Tracheal epithelial cell (primary cell): ENCODE data around the gene SLC45A3. TPM values are rescaled to one million over a fixed set of nuclear protein-coding genes. Genes with fewer than 3 reads are reported as not detected.

Experiments
- total RNA-seq: library from RNA; depleted of rRNA; stranded (reverse); fragments of >200 nt; gene quantifications from 2 replicates; pipeline ENCODE4 v1.2.1, GENCODE V29; 2014

Gene SLC45A3, protein sequence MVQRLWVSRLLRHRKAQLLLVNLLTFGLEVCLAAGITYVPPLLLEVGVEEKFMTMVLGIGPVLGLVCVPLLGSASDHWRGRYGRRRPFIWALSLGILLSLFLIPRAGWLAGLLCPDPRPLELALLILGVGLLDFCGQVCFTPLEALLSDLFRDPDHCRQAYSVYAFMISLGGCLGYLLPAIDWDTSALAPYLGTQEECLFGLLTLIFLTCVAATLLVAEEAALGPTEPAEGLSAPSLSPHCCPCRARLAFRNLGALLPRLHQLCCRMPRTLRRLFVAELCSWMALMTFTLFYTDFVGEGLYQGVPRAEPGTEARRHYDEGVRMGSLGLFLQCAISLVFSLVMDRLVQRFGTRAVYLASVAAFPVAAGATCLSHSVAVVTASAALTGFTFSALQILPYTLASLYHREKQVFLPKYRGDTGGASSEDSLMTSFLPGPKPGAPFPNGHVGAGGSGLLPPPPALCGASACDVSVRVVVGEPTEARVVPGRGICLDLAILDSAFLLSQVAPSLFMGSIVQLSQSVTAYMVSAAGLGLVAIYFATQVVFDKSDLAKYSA
- total RNA-seq: 1.7 and 3.4 TPM in 2 replicates

DNA sequence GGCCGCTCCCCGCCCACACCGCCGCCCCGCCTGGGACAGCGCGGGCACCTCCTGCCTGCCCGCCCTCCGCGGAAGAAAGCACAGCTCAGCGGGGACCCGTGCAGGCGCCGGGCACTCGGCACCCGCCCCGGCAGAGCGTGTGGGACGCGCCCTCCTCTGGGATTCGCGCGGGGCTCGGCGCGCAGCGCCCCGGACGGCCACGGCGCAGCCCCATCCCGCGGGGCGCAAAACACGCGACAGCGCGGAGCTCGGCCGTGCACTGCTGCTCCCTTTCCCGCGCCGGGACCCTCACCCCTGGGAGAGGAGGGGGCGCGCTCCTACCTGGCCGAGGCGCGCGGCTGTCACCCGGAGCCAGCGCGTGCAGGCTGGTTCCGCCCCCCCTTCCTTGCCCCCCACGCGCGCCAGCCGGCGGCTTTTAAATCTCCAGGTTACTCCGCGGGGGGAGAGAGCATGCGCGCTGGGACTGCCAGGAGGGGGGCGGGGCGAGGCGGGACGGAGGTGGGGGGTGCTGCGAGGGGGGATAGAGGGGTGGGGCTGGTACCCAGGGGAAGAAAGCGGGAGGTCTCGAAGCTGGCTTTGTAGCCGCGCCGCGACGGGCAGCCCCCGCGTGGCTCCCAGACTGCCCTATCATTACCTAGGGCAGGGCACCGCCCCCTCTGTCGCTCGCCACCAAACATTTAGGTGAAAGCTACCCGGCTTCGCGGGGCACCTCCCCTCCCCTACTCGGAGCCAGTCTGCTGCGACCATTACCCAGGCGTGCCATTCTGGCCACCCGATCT, at the start of gene SLC45A3:
TSS of gene SLC45A3 (minus strand) at position 437 of the 779 bp plus-strand sequence. CDS start 15,853 bp downstream, outside the sequence.

DNA sequence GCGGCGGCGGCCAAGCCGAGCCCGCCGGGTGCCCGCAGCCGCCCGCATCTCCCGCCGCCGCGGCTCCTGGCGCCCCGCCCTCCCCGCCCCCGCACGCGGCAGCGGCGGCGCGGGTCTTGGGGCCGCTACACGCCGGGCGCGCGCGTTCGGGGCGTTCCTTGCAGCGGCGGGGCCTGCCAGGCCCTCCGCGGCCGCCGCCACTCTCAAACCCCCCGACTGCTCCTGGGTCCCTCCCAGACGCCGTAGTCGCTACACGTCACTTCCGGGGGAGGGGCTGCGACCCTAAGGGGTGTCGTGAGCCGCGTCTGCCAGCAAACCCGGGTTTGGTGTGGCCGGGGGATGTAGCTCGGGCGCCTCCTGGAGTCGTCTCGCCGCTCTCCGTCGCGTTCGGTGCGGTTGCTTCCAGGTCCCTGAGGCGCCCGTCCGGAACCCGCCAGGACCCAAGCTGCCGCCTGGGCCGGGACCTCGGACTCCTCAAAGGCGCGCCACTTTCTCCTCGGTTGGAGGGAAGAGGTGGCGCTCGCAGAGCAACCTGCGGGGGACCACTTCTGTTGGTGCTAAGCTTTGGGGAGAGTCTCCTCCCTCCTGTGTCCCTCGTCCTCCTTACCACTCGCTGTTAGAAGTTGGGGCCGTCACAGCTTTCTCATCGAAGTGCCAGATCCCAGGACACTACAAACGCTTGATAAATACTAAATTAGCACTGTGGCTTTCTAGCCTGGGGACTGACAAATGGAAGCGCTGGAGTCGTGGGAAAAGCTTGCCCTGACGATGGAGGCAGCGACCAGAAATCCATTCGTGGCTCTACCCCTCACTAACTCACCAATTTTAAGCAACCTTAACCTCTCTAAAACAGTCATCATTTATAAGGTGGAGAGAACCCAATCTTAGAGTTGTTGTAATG, 48.3 kb downstream of the SLC45A3 start, which contains the start of gene ELK4:
TSS of gene ELK4 (minus strand) at position 244 of the 901 bp plus-strand sequence. CDS start 8,129 bp downstream, outside the sequence.

Other genes with a start within 250 kb of the SLC45A3 start
- gene BLACAT1, start 224.5 kb downstream of the SLC45A3 start, total RNA-seq: 0.24 and 0.85 TPM in 2 replicates
- 6.0 and 19.5 TPM in 2 replicates for gene CDK18, start 175.8 kb downstream of the SLC45A3 start, total RNA-seq
- 7.5 and 14.7 TPM in 2 replicates for gene ELK4, start 48.5 kb downstream of the SLC45A3 start, total RNA-seq
- gene NUCKS1, start 69.7 kb upstream of the SLC45A3 start, total RNA-seq: 59.8 and 89.5 TPM in 2 replicates
- gene RAB29, start 95.0 kb upstream of the SLC45A3 start, total RNA-seq: 22.9 and 25.8 TPM in 2 replicates
- gene SLC41A1, start 132.7 kb upstream of the SLC45A3 start, total RNA-seq: 7.2 and 11.3 TPM in 2 replicates
- not detected in 2 replicates for gene PM20D1, start 169.6 kb upstream of the SLC45A3 start, total RNA-seq